ENCODE data around the gene CEP170B. TPM values are rescaled to one million over a fixed set of nuclear protein-coding genes. Genes with fewer than 3 reads are reported as not detected.

Gene CEP170B
- total and polyA plus RNA-seq, 4 donors: 1.5 to 10.9 (median 6.7) TPM

- TF ChIP-seq TAF1 (conservative IDR thresholded peaks at IDR 0.05) (no peak), RAD21 (IDR thresholded peaks at IDR 0.05) (no peak), YY1 (IDR thresholded peaks at IDR 0.05) (no peak), SP1 (IDR thresholded peaks at IDR 0.05) (no peak), FOXA1 (IDR thresholded peaks at IDR 0.05) (no peak), HNF4A (conservative IDR thresholded peaks at IDR 0.05) (no peak), EGR1 (IDR thresholded peaks at IDR 0.05; ENCODE audit: low read depth in 2 of 2) (no peak)
- TF ChIP-seq, protein P1, sequence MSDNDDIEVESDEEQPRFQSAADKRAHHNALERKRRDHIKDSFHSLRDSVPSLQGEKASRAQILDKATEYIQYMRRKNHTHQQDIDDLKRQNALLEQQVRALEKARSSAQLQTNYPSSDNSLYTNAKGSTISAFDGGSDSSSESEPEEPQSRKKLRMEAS (IDR thresholded peaks at IDR 0.05): no peak
- TF ChIP-seq, protein P2, sequence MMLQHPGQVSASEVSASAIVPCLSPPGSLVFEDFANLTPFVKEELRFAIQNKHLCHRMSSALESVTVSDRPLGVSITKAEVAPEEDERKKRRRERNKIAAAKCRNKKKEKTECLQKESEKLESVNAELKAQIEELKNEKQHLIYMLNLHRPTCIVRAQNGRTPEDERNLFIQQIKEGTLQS (IDR thresholded peaks at IDR 0.05): no peak
- H3K36me3 ChIP-seq (ENCODE audit: control insufficient read depth in 4 of 4, insufficient read depth in 3 of 4, low read depth in 1 of 4, low read length in 3 of 4): peaks cover 2 to 34% (median 18%) of the 10 kb centered on the region in 4 donors
- no peak overlapping the region for H3K9ac ChIP-seq (ENCODE audit: low read depth in 1 of 2, low read length in 2 of 2)
- H3K4me3 ChIP-seq (ENCODE audit: low read depth in 1 of 3, low read length in 3 of 3): no peak overlapping the region
- no peaks in the 10 kb centered on the region for H3K4me1 ChIP-seq (ENCODE audit: control insufficient read depth in 4 of 4, insufficient read depth in 4 of 4, low read length in 3 of 4)
- H3K9me3 ChIP-seq (ENCODE audit: control insufficient read depth in 4 of 4, low read length in 3 of 4): no peaks in the 10 kb centered on the region
- no peaks in the 10 kb centered on the region for H3K27me3 ChIP-seq (ENCODE audit: control insufficient read depth in 4 of 4, insufficient read depth in 4 of 4, low read length in 3 of 4)
- no peak for DNase-seq (ENCODE audit: low spot score)
- H3K27ac ChIP-seq (ENCODE audit: low read depth in 1 of 2, low read length in 2 of 2): no peak overlapping the region
- WGBS: 97% methylated on average over 59 of the region's 59 CpGs
Observed at GRCh38 chr14:104886690-104887622, 21.9 kb downstream of the CEP170B start.

- no peaks in the 10 kb centered on the region for H3K27me3 ChIP-seq (ENCODE audit: control insufficient read depth in 4 of 4, insufficient read depth in 4 of 4, low read length in 3 of 4)
- H3K9ac ChIP-seq (ENCODE audit: low read depth in 1 of 2, low read length in 2 of 2): no peak overlapping the region
- no peak overlapping the region for H3K27ac ChIP-seq (ENCODE audit: low read depth in 1 of 2, low read length in 2 of 2)
- peaks cover 2 to 34% (median 17%) of the 10 kb centered on the region in 4 donors for H3K36me3 ChIP-seq (ENCODE audit: control insufficient read depth in 4 of 4, insufficient read depth in 3 of 4, low read depth in 1 of 4, low read length in 3 of 4)
- TF ChIP-seq HNF4A (conservative IDR thresholded peaks at IDR 0.05) (no peak), RAD21 (IDR thresholded peaks at IDR 0.05) (no peak), REST (IDR thresholded peaks at IDR 0.05) (no peak), FOXA1 (IDR thresholded peaks at IDR 0.05) (no peak), JUND (IDR thresholded peaks at IDR 0.05) (no peak), NR2F2 (IDR thresholded peaks at IDR 0.05) (no peak), CTCF (IDR thresholded peaks at IDR 0.05; ENCODE audit: low read depth, low read length, missing input control) (no peak), HNF4G (IDR thresholded peaks at IDR 0.05) (no peak), EGR1 (IDR thresholded peaks at IDR 0.05; ENCODE audit: low read depth in 2 of 2) (no peak), GABPA (IDR thresholded peaks at IDR 0.05 in 1 of 2, conservative IDR thresholded peaks at IDR 0.05 in 1 of 2) (no peak), YY1 (IDR thresholded peaks at IDR 0.05) (no peak), RXRA (IDR thresholded peaks at IDR 0.05) (no peak)
- TF ChIP-seq, protein P1 (IDR thresholded peaks at IDR 0.05): no peak
- H3K9me3 ChIP-seq (ENCODE audit: control insufficient read depth in 4 of 4, low read length in 3 of 4): no peaks in the 10 kb centered on the region
- 96% methylated on average over 33 of the region's 33 CpGs for WGBS
- no peak overlapping the region for H3K4me3 ChIP-seq (ENCODE audit: low read depth in 1 of 3, low read length in 3 of 3)
- DNase-seq (ENCODE audit: low spot score): no peak
- no peaks in the 10 kb centered on the region for H3K4me1 ChIP-seq (ENCODE audit: control insufficient read depth in 4 of 4, insufficient read depth in 4 of 4, low read length in 3 of 4)
Observed at GRCh38 chr14:104887623-104888488, 22.8 kb downstream of the CEP170B start.
